HUES64 (cell line): ENCODE data around the gene LRRC41.
"Not testable (repeated sequence)": the region's sequence is repeated elsewhere in the genome, so short reads cannot be mapped to it uniquely, and the experiment has no call there.

Source experiments
- H3K27ac ChIP-seq: 2 replicates; pipeline ENCODE4 v1.7.0; 2013; ENCODE audit warnings: low read depth, low read length, inconsistent platforms
- H3K27me3 ChIP-seq: 2 replicates; pipeline ENCODE4 v1.6.1; 2013; ENCODE audit warnings: mild to moderate bottlenecking, low read length; ENCODE audit not compliant: insufficient read depth
- H3K36me3 ChIP-seq: 2 replicates; pipeline ENCODE4 v1.6.1; 2013; ENCODE audit warnings: mild to moderate bottlenecking, low read length; ENCODE audit not compliant: insufficient read depth
- H3K4me1 ChIP-seq: 2 replicates; pipeline ENCODE4 v1.6.1; 2013; ENCODE audit warnings: mild to moderate bottlenecking, low read length, moderate library complexity; ENCODE audit not compliant: insufficient read depth
- H3K4me3 ChIP-seq: 2 replicates; pipeline ENCODE4 v1.5.1; 2013; ENCODE audit warnings: mild to moderate bottlenecking, low read length, moderate library complexity
- H3K9ac ChIP-seq: 2 replicates; pipeline ENCODE4 v1.6.1; 2013; ENCODE audit warnings: mild to moderate bottlenecking, low read depth, low read length
- H3K9me3 ChIP-seq: 2 replicates; pipeline ENCODE4 v1.6.1; 2013; ENCODE audit warnings: low read depth, low read length; ENCODE audit not compliant: insufficient read depth
- WGBS: fragments of 150-250, 120-280 bp; methylation state at CpG from one replicate; pipeline ENCODE4 v1.1.7; 2013; ENCODE audit warnings: missing lambda C conversion rate; 5-methylcytosine and 5-hydroxymethylcytosine counted together

Gene LRRC41

GRCh38 chr1:46254668-46255067 lies 48.7 kb downstream of the LRRC41 start:
- Histone ChIP-seq H3K4me1 (no peaks in the 10 kb centered on the region; the same call in 1 of the 2 replicates), H3K27ac (no peak overlapping the region), H3K9ac (no peak overlapping the region), H3K9me3 (no peaks in the 10 kb centered on the region), H3K36me3 (peaks cover 88% of the 10 kb centered on the region), H3K27me3 (no peaks in the 10 kb centered on the region), H3K4me3 (no peak overlapping the region)
- WGBS: 89% methylated on average over 5 of the region's 5 CpGs

- WGBS: 1% methylated on average over 7 of the region's 7 CpGs
Observed at GRCh38 chr1:46248122-46248920, 55.1 kb downstream of the LRRC41 start.

GRCh38 chr1:46247436-46248121 lies 55.8 kb downstream of the LRRC41 start, which contains the start of gene RAD54L:
TSS of gene RAD54L (plus strand) at chr1:46247763. CDS start at chr1:46248406, 643 bp downstream.
- H3K9me3 ChIP-seq: no peaks in the 10 kb centered on the region
- H3K27ac ChIP-seq: peak within 1 kb of the TSS; percentile 86
- H3K27me3 ChIP-seq: no peaks in the 10 kb centered on the region
- H3K9ac ChIP-seq: peak within 1 kb of the TSS; percentile 94
- peaks cover 9% of the 10 kb centered on the region; the same call in 1 of the 2 replicates for H3K4me1 ChIP-seq
- H3K4me3 ChIP-seq: peak within 1 kb of the TSS; percentile 94
- peaks cover 37% of the 10 kb centered on the region for H3K36me3 ChIP-seq
- under 1% methylated on average over 40 of the region's 49 CpGs for WGBS

More at GRCh38 chr1:46248122-46248920, 55.1 kb downstream of the LRRC41 start:
- Histone ChIP-seq H3K27ac (peak overlapping the region; percentile 86), H3K9me3 (no peaks in the 10 kb centered on the region), H3K4me3 (peak overlapping the region; percentile 94), H3K4me1 (peaks cover 9% of the 10 kb centered on the region; the same call in 1 of the 2 replicates), H3K9ac (peak overlapping the region; percentile 94), H3K27me3 (no peaks in the 10 kb centered on the region), H3K36me3 (peaks cover 44% of the 10 kb centered on the region)

- Histone ChIP-seq H3K27me3 (no peaks in the 10 kb centered on the region), H3K27ac (peak overlapping the region; percentile 72; the same call in 1 of the 2 replicates), H3K9ac (peak overlapping the region; percentile 89), H3K36me3 (peaks cover 29% of the 10 kb centered on the region), H3K4me1 (peaks cover 9% of the 10 kb centered on the region; the same call in 1 of the 2 replicates), H3K9me3 (no peaks in the 10 kb centered on the region), H3K4me3 (peak overlapping the region; percentile 91)
- WGBS: 9% methylated on average over 31 of the region's 35 CpGs
Observed at GRCh38 chr1:46246548-46247435, 56.6 kb downstream of the LRRC41 start.

- 95% methylated on average over 17 of the region's 17 CpGs for WGBS
- not testable (repeated sequence) for H3K27me3 ChIP-seq, H3K4me3 ChIP-seq, H3K27ac ChIP-seq, H3K9ac ChIP-seq, H3K4me1 ChIP-seq, H3K9me3 ChIP-seq
- H3K36me3 ChIP-seq: peaks cover 23% of the 10 kb centered on the region
Observed at GRCh38 chr1:46246136-46246535, 57.3 kb downstream of the LRRC41 start.

GRCh38 chr1:46244656-46245371 lies 58.6 kb downstream of the LRRC41 start:
- H3K27me3 ChIP-seq: no peaks in the 10 kb centered on the region
- WGBS: 87% methylated on average over 3 of the region's 3 CpGs
- peaks cover 9% of the 10 kb centered on the region; the same call in 1 of the 2 replicates for H3K4me1 ChIP-seq
- H3K4me3 ChIP-seq: no peak overlapping the region
- H3K9ac ChIP-seq: no peak overlapping the region
- H3K27ac ChIP-seq: no peak overlapping the region
- H3K36me3 ChIP-seq: peaks cover 10% of the 10 kb centered on the region
- no peaks in the 10 kb centered on the region for H3K9me3 ChIP-seq

GRCh38 chr1:46243831-46244230 lies 59.6 kb downstream of the LRRC41 start:
- H3K27me3 ChIP-seq: not testable (repeated sequence)
- WGBS: 97% methylated on average over 3 of the region's 3 CpGs

GRCh38 chr1:46242918-46243317 lies 60.5 kb downstream of the LRRC41 start:
- 89% methylated on average over 1 of the region's 1 CpG for WGBS
- H3K27ac ChIP-seq: no peak overlapping the region
- H3K9ac ChIP-seq: no peak overlapping the region
- H3K4me1 ChIP-seq: peaks cover 3% of the 10 kb centered on the region; the same call in 1 of the 2 replicates
- no peaks in the 10 kb centered on the region for H3K27me3 ChIP-seq
- H3K36me3 ChIP-seq: no peaks in the 10 kb centered on the region
- no peak overlapping the region for H3K4me3 ChIP-seq
- H3K9me3 ChIP-seq: 0 out of 2 replicates have a peak, but pooled peaks cover 10% of the 10 kb centered on the region

More at GRCh38 chr1:46243831-46244230, 59.6 kb downstream of the LRRC41 start:
- H3K4me3 ChIP-seq, H3K36me3 ChIP-seq, H3K9me3 ChIP-seq, H3K9ac ChIP-seq, H3K4me1 ChIP-seq, H3K27ac ChIP-seq: not testable (repeated sequence)

GRCh38 chr1:46241733-46242132 lies 61.7 kb downstream of the LRRC41 start:
- H3K27ac ChIP-seq, H3K4me3 ChIP-seq, H3K36me3 ChIP-seq, H3K4me1 ChIP-seq, H3K27me3 ChIP-seq, H3K9ac ChIP-seq: not testable (repeated sequence)
- peaks cover 19% of the 10 kb centered on the region for H3K9me3 ChIP-seq
- 92% methylated on average over 10 of the region's 38 CpGs for WGBS

- H3K27me3 ChIP-seq, H3K36me3 ChIP-seq, H3K27ac ChIP-seq, H3K9ac ChIP-seq, H3K4me3 ChIP-seq, H3K4me1 ChIP-seq: not testable (repeated sequence)
- peaks cover 25% of the 10 kb centered on the region for H3K9me3 ChIP-seq
- WGBS: 100% methylated on average over 1 of the region's 1 CpG
Observed at GRCh38 chr1:46238865-46239264, 64.6 kb downstream of the LRRC41 start.
